CMK (cell line): ENCODE measurements around the gene PRH2.
A peak's percentile ranks its signal among the peaks of the same experiment; 100 is the strongest.

Source experiments
- DNase-seq: peaks from one replicate; pipeline ENCODE4 v3.0.0-alpha.2; 2010; ENCODE audit warnings: low read depth

Gene PRH2

GRCh38 chr12:10928746-10929286 lies at the start of gene PRH2:
Gene PRH2 (plus strand): TSS chr12:10929236. CDS start chr12:10929274, 38 bp downstream.
- DNase-seq, result no peak

- DNase-seq, result no peak
These were observed 44.8 kb upstream of the PRH2 start, which contains the start of gene PRH1 for GRCh38 chr12:10884086-10884725. Gene PRH1 (minus strand): TSS chr12:10884255. CDS start chr12:10884217, 38 bp downstream.

- no peak for DNase-seq
These were observed 39.8 kb upstream of the PRH2 start for GRCh38 chr12:10889226-10889625.

GRCh38 chr12:10891937-10892336 lies 37.1 kb upstream of the PRH2 start:
- no peak for DNase-seq

GRCh38 chr12:10896854-10897253 lies 32.2 kb upstream of the PRH2 start:
- DNase-seq, result no peak

GRCh38 chr12:10900530-10900929 lies 28.5 kb upstream of the PRH2 start:
- DNase-seq, result no peak

- DNase-seq, result no peak
These were observed 28.1 kb upstream of the PRH2 start for GRCh38 chr12:10900972-10901371.

- DNase-seq, result no peak
These were observed 27.6 kb upstream of the PRH2 start for GRCh38 chr12:10901427-10901826.

- no peak for DNase-seq
These were observed 24.4 kb upstream of the PRH2 start for GRCh38 chr12:10904686-10905085.

GRCh38 chr12:10909462-10909861 lies 19.6 kb upstream of the PRH2 start, which contains the start of gene TAS2R13:
Gene TAS2R13 (minus strand): TSS chr12:10909562. CDS start chr12:10909298, 264 bp downstream.
- DNase-seq, result no peak

- DNase-seq, result no peak
These were observed 18.7 kb upstream of the PRH2 start for GRCh38 chr12:10910380-10910779.

GRCh38 chr12:10919809-10920208 lies 9.2 kb upstream of the PRH2 start:
- no peak for DNase-seq

- no peak for DNase-seq
These were observed 2.8 kb upstream of the PRH2 start for GRCh38 chr12:10926269-10926668.

GRCh38 chr12:10936506-10936905 lies 7.5 kb downstream of the PRH2 start:
- DNase-seq, result no peak

GRCh38 chr12:10939163-10939562 lies 10.1 kb downstream of the PRH2 start, which contains the start of gene TAS2R14:
Gene TAS2R14 (minus strand): TSS chr12:10939263. CDS start chr12:10939207, 56 bp downstream.
- no peak for DNase-seq

GRCh38 chr12:10940389-10940788 lies 11.4 kb downstream of the PRH2 start:
- DNase-seq, result no peak

- no peak for DNase-seq
These were observed 12.3 kb downstream of the PRH2 start for GRCh38 chr12:10941369-10941768.

GRCh38 chr12:10941916-10942607 lies 13.0 kb downstream of the PRH2 start:
- no peak for DNase-seq

- DNase-seq, result no peak
These were observed 14.1 kb downstream of the PRH2 start for GRCh38 chr12:10943167-10943566.

- no peak for DNase-seq
These were observed 23.6 kb downstream of the PRH2 start for GRCh38 chr12:10952645-10953044.

GRCh38 chr12:10956085-10956484 lies 27.0 kb downstream of the PRH2 start:
- no peak for DNase-seq

GRCh38 chr12:10957741-10958140 lies 28.7 kb downstream of the PRH2 start:
- DNase-seq, result no peak

GRCh38 chr12:10959804-10960203 lies 30.8 kb downstream of the PRH2 start:
- DNase-seq, result peak; percentile 11
